Transverse colon (tissue), 4 donors: ENCODE measurements around the gene IFNL2.
"Not testable (repeated sequence)": the region's sequence is repeated elsewhere in the genome, so short reads cannot be mapped to it uniquely, and the experiment has no call there.

Experiments
- POLR2A ChIP-seq: fragments of 450-650 bp; IDR thresholded peaks from one replicate; pipeline ENCODE4 v1.6.1; 2016; ENCODE audit warnings: antibody characterized with exemption, mild to moderate bottlenecking, moderate library complexity
- POLR2AphosphoS5 ChIP-seq, 3 donors: sonication (generic); formaldehyde crosslinking; IDR thresholded peaks; one replicate each; pipeline ENCODE4 v1.6.1; 2016; ENCODE audit warnings: antibody characterized with exemption in 3 of 3
- TF ChIP-seq, protein P1 (sequence below), 5 experiments: fragments of 200-600 bp in 3 of 5; fragments of 450-650 bp in 2 of 5; sonication (generic) in 3 of 5; IDR thresholded peaks; 1 replicate in 2 of 5; 2 replicates in 3 of 5; pipeline ENCODE4 v1.5.1; 2016 to 2017; ENCODE audit warnings: antibody characterized with exemption in 5 of 5, inconsistent platforms in 3 of 5, mild to moderate bottlenecking in 2 of 5, moderate library complexity in 1 of 5

DNA sequence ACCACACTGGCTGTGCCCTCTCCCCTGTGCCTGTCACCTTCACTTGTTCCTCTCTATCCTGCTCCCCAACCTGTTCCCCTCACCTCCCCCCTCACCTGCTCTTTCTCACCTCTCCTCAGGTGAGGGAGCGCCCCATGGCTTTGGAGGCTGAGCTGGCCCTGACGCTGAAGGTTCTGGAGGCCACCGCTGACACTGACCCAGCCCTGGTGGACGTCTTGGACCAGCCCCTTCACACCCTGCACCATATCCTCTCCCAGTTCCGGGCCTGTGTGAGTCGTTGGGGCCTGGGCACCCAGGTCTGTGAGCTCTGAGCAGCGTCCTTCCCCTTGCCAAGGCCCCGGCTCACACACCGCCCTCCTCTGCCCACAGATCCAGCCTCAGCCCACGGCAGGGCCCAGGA lies 1.2 kb downstream of the IFNL2 start:
- not testable (repeated sequence) for TF ChIP-seq POLR2A; POLR2AphosphoS5 (IDR thresholded peaks at IDR 0.05)
- TF ChIP-seq, protein P1, sequence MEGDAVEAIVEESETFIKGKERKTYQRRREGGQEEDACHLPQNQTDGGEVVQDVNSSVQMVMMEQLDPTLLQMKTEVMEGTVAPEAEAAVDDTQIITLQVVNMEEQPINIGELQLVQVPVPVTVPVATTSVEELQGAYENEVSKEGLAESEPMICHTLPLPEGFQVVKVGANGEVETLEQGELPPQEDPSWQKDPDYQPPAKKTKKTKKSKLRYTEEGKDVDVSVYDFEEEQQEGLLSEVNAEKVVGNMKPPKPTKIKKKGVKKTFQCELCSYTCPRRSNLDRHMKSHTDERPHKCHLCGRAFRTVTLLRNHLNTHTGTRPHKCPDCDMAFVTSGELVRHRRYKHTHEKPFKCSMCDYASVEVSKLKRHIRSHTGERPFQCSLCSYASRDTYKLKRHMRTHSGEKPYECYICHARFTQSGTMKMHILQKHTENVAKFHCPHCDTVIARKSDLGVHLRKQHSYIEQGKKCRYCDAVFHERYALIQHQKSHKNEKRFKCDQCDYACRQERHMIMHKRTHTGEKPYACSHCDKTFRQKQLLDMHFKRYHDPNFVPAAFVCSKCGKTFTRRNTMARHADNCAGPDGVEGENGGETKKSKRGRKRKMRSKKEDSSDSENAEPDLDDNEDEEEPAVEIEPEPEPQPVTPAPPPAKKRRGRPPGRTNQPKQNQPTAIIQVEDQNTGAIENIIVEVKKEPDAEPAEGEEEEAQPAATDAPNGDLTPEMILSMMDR (IDR thresholded peaks at IDR 0.05) = not testable (repeated sequence)
